GM20431 (cell line): ENCODE results near the gene SNURF.
"Not testable (repeated sequence)": the region's sequence is repeated elsewhere in the genome, so short reads cannot be mapped to it uniquely, and the experiment has no call there.

Source experiments
- in situ Hi-C: fragments of 300-500 bp; cut with MseI, MboI; formaldehyde crosslinking; loops from one replicate; pipeline ENCODE4 v1.15.0; 2020; ENCODE audit warnings: low sequenced_read_pairs; ENCODE audit not compliant: unreplicated experiment

Gene SNURF, protein sequence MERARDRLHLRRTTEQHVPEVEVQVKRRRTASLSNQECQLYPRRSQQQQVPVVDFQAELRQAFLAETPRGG

DNA sequence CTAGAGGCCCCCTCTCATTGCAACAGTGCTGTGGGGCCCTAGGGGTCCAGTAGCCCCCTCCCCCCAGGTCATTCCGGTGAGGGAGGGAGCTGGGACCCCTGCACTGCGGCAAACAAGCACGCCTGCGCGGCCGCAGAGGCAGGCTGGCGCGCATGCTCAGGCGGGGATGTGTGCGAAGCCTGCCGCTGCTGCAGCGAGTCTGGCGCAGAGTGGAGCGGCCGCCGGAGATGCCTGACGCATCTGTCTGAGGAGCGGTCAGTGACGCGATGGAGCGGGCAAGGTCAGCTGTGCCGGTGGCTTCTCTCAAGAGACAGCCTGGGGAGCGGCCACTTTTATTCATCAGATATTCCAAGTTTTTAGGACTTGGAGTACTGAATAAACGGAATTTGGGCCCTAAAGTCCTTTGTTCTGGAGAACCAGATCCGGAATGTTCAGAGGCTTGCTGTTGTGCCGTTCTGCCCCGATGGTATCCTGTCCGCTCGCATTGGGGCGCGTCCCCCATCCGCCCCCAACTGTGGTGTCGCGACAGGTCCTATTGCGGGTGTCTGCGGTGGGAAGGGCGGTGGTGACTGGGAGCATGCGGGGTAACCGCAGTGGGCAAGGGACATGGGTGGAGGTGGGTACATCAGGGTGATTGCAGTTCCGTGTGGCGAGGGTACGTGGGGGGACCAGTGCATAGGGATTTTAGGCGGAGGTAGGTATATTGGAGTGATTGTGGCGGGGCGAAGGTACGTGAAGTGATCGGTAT, at the start of gene SNURF, which contains the start of gene SNRPN:
Gene SNURF (plus strand): TSS at position 205 of the 748 bp plus-strand sequence. CDS start 62 bp downstream, at position 267.
Gene SNRPN (plus strand): TSS at position 205 of the 748 bp plus-strand sequence. CDS start 19,467 bp downstream, outside the sequence.
- in situ Hi-C loops: no loop called here

DNA sequence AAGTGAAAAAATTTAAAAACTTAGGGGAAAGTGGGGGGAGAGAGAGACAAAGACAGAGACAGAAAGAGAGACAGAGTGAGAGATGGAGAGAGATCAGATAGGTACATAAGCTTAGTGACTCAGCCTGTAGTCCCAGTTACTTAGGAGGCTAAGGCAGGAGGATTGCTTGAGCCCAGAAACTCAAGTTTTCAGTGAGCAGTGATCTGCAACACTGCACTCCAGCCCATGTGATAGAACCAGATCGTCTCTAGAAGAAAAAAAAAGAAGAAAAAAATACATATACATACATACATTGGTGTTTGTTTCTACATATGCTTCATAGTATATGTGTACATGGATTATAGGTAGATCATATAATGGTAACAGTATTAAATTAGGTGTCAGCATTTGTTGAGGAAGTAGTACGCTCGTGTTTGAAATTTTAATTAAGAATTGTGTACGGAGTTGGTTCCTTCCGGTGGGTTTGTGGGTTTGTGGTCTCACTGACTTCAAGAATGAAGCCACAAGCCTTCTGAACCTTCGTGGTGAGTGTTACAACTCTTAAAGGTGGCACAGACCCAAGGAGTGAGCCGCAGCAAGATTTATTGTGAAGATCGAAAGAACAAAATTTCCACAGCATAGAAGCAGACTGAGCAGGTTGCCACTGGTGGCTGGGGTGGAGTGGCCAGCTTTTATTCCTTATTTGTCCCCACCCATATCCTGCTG, 38.3 kb upstream of the SNURF start:
- in situ Hi-C loops: no loop called here

DNA sequence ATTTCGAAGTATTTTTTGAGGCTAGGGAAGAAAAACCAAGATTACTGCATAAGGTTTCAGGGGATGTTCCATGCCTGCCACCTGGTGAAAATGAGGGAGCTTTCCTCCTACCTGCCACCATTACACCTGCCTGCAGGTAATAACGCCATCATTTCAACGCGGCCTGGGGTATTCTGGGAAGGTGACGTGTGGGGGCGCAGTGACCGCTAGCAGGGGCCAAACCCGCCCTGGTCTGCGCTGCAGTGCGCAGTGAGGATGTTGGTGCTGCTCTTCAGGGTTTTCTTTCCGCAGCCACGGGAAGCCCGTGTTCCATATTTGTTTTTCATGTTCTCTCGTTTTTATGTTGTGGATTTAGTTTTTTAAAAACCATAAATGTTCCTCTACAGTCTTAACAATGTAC, 37.4 kb upstream of the SNURF start:
- in situ Hi-C loops: no loop called here

DNA sequence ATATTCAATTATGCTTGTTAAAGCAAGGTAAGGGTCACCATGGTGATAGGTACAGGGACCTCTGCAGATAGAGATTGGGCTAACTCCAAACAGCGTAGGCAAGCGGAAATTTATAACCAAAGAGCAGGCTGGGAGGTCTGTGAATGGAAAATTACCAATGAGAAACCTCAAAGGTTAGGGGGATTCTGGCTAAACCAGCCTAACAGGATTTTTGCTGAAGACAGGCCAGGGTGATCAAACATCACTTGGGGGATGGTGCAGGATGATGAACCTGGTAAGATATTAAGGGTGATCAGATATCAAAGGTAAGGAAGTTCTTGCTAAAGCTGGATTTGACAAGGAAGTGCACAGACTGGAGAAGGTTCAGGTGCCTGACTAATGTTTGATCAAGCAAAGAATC, 35.3 kb upstream of the SNURF start:
- in situ Hi-C loops: no loop called here

DNA sequence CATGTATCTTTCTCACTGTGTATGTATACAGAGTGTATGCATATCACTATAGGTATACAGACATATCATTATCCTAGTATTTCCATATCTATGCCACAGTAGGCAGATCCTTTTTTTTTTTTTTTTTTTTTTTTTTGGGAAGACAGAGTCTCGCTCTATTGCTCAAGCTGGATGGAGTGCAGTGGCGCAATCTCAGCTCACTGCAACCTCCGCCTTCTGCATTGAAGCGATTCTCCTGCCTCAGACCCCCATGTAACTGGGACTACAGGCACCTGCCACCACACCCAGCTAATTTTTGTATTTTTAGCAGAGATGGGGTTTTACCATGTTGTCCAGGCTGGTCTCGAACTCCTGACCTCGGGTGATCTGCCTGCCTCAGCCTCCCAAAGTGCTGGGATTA, 32.0 kb upstream of the SNURF start:
- in situ Hi-C loops: not testable (repeated sequence)

DNA sequence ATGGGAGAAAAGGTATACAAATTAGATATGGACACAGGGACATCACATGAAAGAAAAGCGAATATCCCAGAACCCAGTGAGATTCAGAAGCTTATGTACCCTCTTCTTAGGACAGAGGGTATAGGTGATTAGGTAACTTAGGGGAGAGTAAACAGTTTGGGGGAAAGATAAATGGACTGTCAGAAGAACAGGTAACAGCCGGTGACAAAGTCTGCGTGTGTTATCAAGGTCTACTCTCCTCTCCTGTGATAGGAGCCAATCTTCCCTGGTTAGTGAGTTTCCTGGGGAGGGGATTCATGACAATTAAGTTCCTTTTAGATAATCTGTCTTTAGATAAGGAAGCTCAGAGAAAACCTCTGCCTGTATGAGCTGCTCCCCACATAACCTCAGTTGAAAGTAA, 30.6 kb upstream of the SNURF start:
- in situ Hi-C loops: no loop called here

DNA sequence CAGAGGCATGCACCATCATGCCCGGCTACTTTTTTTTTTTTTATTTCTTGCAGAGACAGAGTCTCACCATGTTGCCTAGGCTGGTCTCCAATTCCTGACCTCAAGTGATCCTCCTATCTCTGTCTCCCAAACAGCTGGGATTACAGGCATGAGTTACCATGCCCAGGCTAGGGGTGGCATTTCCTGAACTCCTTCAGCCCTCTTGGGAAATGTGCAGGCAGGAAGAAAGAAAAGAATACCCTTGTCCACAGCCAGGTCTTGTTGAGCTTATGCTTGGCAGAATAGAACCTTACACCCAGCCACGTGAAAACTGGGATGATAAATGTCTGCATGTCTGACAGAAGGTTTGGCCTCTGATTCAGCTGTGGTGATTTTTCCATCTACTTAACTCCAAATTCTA, 30.2 kb upstream of the SNURF start:
- in situ Hi-C loops: no loop called here

DNA sequence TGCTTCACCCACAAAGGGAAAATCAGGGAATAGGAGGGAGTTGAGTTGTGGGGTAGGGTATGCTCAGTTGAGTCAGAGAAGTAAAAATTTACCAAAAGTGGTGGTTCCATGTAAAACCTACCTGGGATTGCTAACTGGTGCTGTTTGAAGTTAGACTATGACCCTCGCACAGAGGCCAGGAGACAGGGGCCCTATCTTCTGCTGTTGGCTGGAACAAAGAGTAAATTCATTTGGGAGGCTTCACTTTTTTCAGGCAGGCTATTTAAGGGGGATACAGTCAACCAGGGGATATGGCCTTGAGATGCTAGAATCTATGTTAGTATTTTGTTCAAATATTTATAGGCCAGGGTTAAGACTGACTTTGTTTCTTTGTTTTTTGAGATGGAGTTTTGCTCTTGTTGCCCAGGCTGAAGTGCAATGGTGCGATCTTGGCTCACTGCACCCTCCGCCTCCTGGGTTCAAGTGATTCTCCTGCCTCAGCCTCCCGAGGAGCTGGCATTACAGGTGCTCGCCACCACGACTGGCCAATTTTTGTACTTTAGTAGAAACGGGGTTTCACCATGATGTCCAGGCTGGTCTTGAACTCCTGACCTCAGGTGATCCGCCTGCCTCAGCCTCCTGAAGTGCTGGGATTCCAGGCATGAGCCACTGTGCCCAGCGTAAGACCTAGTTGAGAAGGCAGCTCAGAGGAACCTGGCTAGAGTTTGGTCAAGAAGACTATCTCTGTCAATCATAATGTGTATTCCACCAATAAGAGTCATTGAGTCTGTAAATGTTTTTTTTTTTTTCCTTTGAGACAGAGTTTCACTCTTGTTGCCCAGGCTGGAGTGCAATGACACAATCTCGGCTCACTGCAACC, 22.7 kb upstream of the SNURF start:
- in situ Hi-C loops: not testable (repeated sequence)

DNA sequence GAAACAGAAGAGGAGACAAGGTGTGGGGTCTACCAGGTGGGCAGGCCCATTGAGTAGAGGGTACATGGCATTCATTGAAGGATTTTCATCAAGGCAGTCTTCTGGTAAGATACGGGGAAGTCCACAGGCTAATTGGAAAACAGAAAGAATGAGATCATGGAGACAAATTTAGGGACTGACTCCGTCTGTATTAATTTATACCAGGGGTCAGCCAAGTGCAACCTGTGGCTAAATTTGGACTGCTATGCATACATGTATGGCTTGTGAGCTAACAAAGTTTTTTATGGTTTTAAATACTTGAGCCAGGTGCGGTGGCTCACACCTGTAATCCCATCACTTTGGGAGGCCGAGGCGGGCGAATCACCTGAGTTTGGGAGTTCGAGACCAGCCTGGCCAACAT, 21.1 kb upstream of the SNURF start:
- in situ Hi-C loops: no loop called here

DNA sequence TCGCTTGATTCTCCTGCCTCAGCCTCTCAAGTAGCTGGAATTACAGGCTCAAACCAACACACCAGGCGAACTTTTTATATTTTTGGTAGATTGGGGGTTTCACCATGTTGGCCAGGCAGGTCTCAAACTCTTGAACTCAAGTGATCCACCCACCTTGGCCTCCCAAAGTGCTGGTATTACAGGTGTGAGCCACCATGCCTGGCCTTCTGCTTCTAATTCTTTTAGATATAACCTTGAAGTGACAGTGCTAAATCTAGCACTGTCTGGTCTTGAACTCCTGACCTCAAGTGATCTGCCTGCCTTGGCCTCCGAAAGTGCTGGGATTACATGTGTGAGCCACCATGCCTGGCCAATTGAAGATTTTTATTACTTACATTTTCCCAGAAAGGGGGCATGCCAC, 16.6 kb upstream of the SNURF start:
- in situ Hi-C loops: not testable (repeated sequence)

DNA sequence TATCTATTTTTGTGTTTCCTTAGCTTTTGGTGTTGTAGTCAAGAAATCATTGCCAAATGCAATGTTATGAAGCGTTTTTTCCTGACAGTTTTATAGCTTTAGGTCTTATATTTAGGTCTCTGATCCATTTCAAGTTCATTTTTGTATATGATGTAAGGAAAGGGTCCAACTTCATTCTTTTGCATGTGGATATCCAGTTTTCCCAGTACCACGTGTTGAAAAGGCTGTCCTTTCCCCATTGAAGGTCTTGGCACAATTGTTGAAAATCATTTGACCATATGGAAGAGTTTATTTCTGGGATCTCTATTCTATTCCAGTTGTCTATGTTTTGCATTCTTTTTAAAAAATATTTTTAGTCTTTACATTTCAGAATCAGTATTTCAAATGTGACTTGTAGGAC, 14.6 kb upstream of the SNURF start:
- in situ Hi-C loops: no loop called here

DNA sequence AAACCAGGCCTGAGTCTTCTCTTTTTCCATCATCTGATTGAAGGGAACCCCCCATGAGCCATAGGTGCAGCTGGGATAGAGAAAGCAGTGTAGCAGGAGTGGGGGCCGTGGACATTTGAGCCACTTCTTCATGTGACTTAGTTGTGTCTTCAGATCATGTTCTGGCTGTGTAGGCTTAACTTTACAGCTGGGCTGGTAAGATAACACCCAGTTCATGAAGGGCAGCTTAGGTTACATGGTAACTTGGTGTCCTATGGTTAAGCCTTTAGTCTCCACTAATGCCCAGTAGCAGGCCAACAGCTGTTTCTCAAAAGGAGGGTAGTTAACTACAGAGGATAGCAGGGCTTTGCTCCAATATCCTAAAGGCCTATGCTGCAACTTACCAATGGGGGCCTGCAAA, 11.4 kb upstream of the SNURF start:
- in situ Hi-C loops: no loop called here

DNA sequence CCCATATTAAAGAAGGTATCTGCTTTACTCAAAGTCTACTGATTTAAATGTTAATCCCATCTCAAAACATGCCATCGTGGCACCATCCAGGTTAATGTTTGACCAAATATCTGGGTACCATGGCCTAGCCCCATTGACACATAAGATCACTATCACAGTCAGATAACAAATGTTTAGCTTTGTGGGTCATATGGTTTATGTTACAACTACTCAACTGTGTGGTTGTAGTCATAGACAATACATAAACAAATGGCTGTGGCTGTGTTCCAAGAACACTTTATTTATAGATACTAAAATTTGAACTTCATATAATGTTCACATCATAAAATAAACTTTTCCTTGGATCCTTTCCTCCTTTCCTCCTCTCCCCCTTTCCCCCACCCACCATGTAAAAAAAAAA, 9.8 kb upstream of the SNURF start:
- in situ Hi-C loops: no loop called here

DNA sequence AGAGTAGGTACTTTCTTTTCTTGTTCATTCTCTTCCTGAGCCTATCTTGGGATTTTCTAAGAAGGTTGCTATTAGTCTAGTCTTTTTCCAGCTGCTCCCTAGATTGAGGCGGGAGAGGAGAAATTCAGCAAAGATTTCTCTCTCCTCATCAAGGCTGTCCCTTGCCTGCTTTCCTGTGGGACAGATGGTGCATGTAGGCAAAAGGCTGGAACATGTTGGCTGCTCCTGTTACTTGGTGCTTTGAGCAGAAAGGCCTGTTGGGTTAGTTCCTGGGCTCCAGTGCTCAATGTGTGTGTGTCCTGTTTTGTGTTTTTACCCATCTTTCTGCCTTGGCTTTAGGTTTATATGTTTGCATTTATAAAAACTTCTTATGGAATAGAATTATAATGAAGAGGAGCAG, 9.1 kb upstream of the SNURF start:
- in situ Hi-C loops: no loop called here

DNA sequence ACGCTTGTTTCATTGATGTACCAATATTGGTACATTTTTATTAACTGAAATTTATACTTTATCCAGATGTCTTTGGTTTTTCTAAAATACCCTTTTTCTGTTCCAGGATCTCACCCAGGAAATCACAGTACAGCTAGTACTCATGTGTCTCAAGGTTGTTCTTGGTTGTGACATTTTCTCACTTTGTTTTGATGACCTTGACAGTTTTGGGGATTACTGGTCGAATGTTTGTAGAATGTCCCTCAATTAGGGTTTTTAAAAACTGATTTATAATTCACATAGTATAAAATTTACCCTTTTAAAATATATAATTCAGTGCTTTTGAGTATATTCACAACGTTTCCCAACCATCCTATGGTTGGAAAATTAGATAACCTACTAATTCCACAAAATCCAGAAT, 6.3 kb upstream of the SNURF start:
- in situ Hi-C loops: no loop called here

DNA sequence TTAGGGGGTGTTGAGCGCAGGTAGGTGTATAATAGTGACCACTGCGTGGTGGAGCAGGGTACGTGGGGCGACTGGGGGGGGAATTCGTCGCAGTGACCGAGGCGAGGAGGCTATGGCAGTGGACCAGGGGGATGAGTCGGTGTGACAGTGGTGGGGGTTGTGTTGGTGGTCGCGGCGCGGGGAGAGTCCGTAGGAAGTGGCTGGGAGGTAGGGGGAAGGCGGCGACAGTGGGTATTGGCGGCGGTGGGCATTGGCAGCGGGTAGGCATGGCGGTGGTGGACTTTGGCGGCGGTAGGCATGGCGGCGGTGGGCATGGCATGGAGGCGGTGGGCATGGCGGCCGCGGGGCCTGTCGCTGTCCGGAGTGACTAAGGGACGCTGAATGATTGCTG, 739 bp downstream of the SNURF start:
- in situ Hi-C loops: no loop called here

DNA sequence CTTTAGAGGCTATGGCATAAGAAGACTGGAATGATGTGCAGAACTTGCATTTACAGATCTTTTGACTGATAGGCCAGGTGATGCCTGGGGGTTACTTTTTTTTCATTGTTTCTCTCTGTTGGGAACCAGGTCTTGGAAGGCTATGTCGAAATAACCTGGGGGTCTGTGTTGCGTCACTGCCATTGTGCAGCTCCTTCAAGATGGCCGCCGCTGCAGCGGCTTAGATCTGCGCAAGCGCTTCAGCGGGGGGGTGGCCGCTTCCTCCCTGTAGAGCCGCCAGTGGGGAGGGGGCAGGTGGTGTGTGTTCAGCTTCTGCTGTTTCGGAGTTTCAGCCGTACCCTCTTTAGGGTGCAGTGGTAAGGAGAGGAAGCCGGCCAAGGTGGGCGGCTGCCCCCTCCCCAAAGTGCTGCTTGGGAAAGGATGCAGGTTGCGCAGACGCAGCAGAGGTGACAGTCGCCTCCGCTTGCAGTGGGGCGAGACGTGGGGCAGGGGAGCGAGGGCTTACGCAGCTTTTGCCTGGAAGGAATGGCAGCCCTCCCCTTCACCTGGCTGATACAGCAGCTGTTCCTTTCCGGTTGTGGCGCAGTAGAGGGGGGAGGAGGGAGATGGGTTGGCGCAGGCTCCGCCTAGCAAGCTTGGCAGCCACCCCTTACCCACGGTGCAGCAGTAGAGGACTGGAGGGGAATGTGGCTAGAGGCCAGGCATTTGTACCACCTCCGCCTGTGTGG, 1.5 kb downstream of the SNURF start:
- in situ Hi-C loops: no loop called here

DNA sequence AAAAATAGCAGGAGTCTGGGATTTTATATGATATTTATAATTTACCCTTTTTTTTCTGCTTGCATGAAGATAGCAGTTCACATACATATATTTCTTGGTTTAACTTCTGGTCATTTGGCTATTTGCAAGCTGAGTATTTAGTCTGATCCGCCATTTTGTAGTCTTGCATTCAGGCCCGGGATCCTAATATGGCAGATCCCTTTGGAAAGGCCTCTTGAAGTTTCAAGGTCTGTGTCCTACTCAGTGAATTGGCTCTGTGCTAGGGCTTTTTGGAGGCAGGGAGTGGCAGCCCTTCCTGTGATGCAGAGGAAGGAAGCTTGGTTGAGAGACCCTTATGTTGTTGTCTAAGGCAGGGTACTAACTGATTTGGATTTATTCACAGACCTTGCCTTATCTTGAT, 2.9 kb downstream of the SNURF start:
- in situ Hi-C loops: no loop called here

DNA sequence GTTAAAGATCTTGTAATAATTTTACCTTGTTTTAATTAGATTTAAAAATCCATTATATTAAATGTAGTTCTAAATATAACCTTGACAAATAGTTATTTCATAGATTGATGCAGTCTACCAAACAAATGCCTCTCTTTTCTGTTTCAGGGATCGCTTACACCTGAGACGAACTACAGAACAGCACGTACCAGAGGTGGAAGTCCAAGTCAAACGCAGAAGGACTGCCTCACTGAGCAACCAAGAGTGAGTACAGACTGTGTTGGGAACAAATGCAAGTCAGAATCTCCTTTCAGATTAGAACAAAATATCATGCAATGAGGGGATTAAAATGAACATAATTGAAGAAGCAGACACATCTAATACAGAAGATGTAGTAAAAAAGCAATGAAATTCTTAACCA, 7.2 kb downstream of the SNURF start:
- in situ Hi-C loops: no loop called here

DNA sequence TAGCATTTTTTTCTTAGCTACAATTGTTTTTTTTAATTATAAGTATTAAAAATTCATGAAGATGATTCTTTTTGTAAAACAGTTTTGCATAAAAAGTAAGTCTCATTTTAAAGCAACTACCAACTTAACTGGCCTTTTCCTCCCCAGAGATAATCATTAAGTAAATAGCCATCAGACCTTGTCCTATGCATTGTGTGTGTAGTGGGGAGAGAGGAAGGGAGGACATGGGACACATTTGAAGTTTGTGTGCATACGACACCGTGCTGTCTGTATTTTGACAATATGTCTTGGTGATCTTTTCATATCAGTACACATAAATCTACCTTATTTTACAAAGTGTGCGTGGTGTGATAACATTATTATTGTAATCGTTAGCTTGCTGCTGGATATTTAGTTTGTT, 8.1 kb downstream of the SNURF start:
- in situ Hi-C loops: no loop called here
